Hindlimb muscle (tissue), 1 donor: ENCODE measurements around the gene KIZ. TPM values are rescaled to one million over a fixed set of nuclear protein-coding genes. Genes with fewer than 3 reads are reported as not detected.
"Not testable (repeated sequence)": the region's sequence is repeated elsewhere in the genome, so short reads cannot be mapped to it uniquely, and the experiment has no call there.

ENCODE experiments used
- DNase-seq: peaks from one replicate; pipeline ENCODE4 v3.0.0-alpha.2; 2013
- polyA plus RNA-seq: library from polyadenylated mRNA; unstranded; fragments of 120-200 nt; gene quantifications from one replicate; pipeline ENCODE4 v1.2.1, GENCODE V29; 2013; ENCODE audit not compliant: insufficient read length

Gene KIZ
- polyA plus RNA-seq, 1 donor, result 17.7 TPM

- DNase-seq, result no peak
These were observed 104.8 kb downstream of the KIZ start for GRCh38 chr20:21230686-21231085.

GRCh38 chr20:21232546-21233280, 106.8 kb downstream of the KIZ start:
- no peak for DNase-seq

- DNase-seq, result no peak
These were observed 108.4 kb downstream of the KIZ start for GRCh38 chr20:21234324-21234723.

GRCh38 chr20:21234806-21235483, 109.1 kb downstream of the KIZ start:
- no peak for DNase-seq

GRCh38 chr20:21235484-21236445, 109.9 kb downstream of the KIZ start:
- peak; percentile 39 for DNase-seq

- no peak for DNase-seq
These were observed 112.3 kb downstream of the KIZ start for GRCh38 chr20:21237956-21238799.

GRCh38 chr20:21238818-21239536, 113.1 kb downstream of the KIZ start:
- no peak for DNase-seq

GRCh38 chr20:21240394-21240793, 114.5 kb downstream of the KIZ start:
- DNase-seq, result no peak

GRCh38 chr20:21241406-21241805, 115.5 kb downstream of the KIZ start:
- no peak for DNase-seq

GRCh38 chr20:21243811-21244210, 117.9 kb downstream of the KIZ start:
- no peak for DNase-seq

- no peak for DNase-seq
These were observed 118.9 kb downstream of the KIZ start for GRCh38 chr20:21244808-21245207.

- no peak for DNase-seq
These were observed 120.3 kb downstream of the KIZ start for GRCh38 chr20:21246161-21246560.

GRCh38 chr20:21247603-21248095, 121.8 kb downstream of the KIZ start:
- DNase-seq, result not testable (repeated sequence)

- no peak for DNase-seq
These were observed 125.4 kb downstream of the KIZ start for GRCh38 chr20:21251278-21251677.

GRCh38 chr20:21257192-21257591, 131.3 kb downstream of the KIZ start:
- no peak for DNase-seq

- no peak for DNase-seq
These were observed 132.5 kb downstream of the KIZ start for GRCh38 chr20:21258411-21258810.

GRCh38 chr20:21259346-21259745, 133.5 kb downstream of the KIZ start:
- DNase-seq, result no peak

GRCh38 chr20:21262812-21263211, 136.9 kb downstream of the KIZ start:
- DNase-seq, result peak; percentile 19

- no peak for DNase-seq
These were observed 139.6 kb downstream of the KIZ start for GRCh38 chr20:21265261-21266190.

- DNase-seq, result no peak
These were observed 140.3 kb downstream of the KIZ start for GRCh38 chr20:21266191-21266536.
